Subcutaneous adipose tissue (tissue), 4 donors: ENCODE data around the gene RINL. TPM values are rescaled to one million over a fixed set of nuclear protein-coding genes. Genes with fewer than 3 reads are reported as not detected.

ENCODE experiments used
- CTCF ChIP-seq: fragments of 450-650 bp; IDR thresholded peaks from one replicate; pipeline ENCODE4 v1.5.1; 2016; ENCODE audit warnings: low read depth, mild to moderate bottlenecking, control low read depth, antibody characterized with exemption, moderate library complexity
- total RNA-seq, 4 donors: library from RNA; depleted of rRNA; stranded (reverse); fragments of >200 nt; gene quantifications; one replicate each; pipeline ENCODE4 v1.1.0, GENCODE V29; 2016

Gene RINL
- total RNA-seq, 4 donors from 2014 or later, result 3.6 to 11.0 (median 4.6) TPM

- TF ChIP-seq CTCF, result no peak
Observed at GRCh38 chr19:38837656-38838121, 40.4 kb downstream of the RINL start.

- TF ChIP-seq CTCF, result no peak
Observed at GRCh38 chr19:38836983-38837626, 41.0 kb downstream of the RINL start.

DNA sequence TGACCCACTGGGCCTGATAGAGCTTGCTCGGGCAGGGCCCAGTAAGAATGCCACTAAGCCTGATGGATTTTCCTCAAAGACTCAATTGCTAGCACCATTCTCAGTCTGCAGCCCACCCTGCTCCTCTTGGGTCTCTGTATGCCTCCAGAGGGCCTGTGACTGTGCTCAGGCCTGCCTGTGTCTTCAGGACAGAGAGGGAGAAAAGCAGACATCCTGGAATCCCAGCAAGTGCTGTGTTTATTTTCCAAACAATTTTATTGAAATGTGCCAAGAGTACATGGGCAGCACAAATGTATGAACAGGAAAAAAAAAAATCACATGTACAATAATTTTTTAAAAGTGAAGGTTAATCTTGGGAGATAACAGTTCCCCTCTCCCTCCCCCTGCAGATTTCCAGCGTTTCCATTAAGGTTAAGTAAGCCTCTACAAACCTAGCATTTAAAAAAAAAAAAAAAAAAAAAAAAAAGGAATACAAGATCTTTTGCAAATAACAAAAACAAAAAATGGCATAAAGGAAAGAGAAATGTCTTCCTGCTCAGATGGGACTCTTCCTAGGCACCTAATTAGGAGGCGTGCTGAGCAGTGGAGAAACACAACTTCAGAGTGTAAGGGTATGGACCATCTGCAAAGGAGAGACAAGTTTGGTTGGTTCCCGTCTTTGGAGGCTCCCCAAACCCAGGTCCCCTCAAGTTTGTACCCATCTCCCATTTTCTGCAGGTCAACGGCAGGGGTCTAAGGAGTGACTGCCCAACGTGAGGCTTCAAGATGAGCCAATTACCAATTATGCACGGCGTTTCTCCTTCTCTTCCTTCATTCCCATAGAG lies 41.7 kb downstream of the RINL start:
- TF ChIP-seq CTCF, result no peak

- no peak for TF ChIP-seq CTCF
Observed at GRCh38 chr19:38834590-38834989, 43.5 kb downstream of the RINL start.

DNA sequence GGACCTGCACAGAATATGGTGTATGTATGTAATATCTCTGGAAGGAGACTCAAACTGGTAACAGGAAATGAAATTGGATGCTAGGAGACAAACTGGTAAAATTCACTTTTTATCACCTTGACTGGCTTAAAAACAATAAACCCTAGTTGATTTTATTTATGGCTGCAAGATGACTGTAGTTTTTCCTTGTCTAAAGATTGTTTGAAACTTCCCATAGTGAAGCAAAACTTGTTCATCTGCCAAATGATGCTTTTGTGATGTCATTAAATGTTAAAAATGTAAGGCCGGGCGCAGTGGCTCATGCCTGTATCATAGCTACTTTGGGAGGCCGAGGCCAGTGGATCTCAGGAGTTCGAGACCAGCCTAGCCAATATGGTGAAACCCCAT lies 44.0 kb downstream of the RINL start:
- TF ChIP-seq CTCF, result no peak

- no peak for TF ChIP-seq CTCF
Observed at GRCh38 chr19:38833092-38833425, 45.0 kb downstream of the RINL start.

DNA sequence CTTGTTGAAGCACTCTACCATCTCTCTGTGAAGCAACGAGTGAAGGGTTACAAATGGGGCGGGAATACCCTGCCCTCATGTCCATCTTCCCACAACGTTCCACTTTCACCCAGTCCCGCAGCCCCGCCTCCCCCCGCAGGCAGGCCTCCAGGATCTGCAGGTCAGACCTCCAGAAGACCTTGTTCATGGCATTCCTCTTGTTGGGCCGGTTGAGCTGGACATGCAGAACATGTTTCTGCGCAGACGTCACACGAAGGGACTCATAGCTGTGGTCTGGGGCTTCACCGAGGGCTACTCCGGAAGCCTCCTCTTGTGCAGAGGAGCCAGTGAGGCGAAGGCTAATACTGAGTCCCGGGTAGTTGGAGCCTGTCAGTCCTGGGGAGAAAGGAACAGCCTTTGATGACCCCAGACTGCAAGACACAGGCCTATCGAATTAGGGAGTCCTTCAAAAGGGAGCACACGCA lies 46.9 kb downstream of the RINL start:
- TF ChIP-seq CTCF, result no peak
